ENCODE results near the gene CCDC186.

Gene CCDC186

DNA sequence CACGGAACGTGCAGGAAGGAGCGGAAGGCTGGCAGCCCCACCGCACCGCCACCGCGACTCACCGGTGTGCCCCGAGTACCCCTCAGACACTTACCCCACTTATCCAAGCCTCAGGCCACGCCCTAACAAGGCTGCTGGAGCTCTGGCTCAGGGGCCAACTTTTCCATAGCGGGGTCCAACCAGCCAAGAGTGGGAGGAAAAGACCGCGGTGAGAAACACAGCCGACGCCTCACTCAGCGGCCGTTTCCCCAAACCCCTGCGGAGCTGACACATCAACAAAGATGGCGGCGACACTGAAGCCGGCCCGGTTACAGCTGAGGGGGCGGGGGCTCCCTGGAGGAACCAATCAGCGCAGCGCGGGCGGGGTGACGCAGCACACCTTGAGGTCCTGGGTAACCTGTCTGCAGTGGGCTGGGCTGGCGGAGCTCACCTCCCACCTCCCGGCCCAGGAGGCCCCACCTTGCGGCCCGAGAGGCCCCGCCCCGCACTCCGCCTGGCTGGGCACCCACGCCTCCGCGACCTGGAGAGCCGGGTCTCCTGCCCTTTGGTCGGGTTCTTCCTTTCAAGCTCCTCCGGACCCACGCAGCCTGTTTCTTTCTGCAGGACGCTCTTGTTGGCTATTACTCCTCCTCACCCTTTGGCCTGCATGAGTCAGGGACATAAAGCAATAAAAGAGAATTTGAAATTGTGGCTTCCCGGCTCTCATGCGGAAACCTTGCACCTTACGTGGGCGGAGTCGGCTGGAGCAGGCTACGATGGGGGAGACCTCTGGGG lies at the start of gene CCDC186:
Gene CCDC186 (minus strand): TSS at position 283 of the 774 bp plus-strand sequence. CDS start 10,935 bp downstream, outside the sequence.
- DNase-seq (ENCODE audit: low spot score), result peak; percentile 96

GRCh38 chr10:114223066-114223465 lies 49.1 kb upstream of the CCDC186 start:
- DNase-seq (ENCODE audit: low spot score), result no peak

DNA sequence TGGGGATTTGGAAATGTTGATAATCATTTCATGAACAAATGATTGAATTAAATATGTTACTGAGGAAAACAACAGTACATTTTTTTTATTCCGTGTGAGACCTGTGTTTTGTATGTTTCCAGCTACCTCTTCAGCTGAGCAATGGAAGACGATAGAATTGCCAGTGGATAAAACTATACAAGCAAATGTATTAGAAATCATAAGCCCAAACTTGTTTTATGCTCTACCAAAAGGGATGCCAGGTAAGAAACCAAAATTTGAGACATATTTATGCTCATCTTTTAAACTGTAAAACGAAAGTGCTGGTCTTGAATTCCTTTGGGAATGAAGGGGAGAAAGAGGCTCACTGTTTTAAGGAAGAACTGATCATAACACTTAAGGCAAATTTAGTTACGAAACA lies 47.2 kb upstream of the CCDC186 start:
- no peak for DNase-seq (ENCODE audit: low spot score)

- DNase-seq (ENCODE audit: low spot score), result no peak
Observed at GRCh38 chr10:114220281-114220680, 46.3 kb upstream of the CCDC186 start.

GRCh38 chr10:114215033-114215432 lies 41.0 kb upstream of the CCDC186 start:
- DNase-seq (ENCODE audit: low spot score), result no peak

GRCh38 chr10:114212153-114212552 lies 38.1 kb upstream of the CCDC186 start:
- DNase-seq (ENCODE audit: low spot score), result no peak

- DNase-seq (ENCODE audit: low spot score), result no peak
Observed at GRCh38 chr10:114208351-114208750, 34.3 kb upstream of the CCDC186 start.

DNA sequence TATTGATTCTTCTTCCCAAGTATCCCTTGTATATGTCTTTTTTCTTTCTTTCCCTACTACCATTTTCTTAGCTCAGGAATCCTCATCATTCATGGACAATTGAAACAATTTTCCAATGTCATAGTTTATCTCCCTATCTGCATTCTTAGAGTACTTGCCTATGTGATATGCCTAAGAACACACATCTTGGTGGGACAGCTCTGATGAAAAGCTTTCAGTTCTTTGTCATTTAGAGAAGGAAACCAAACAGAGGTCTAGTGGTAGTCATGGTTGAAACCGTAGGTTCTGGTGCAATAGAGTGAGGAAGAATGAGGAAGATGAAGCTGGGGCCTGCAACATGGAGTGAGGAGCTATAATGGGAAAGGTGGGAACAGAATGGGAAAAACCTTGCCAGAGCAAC lies 33.3 kb upstream of the CCDC186 start:
- DNase-seq (ENCODE audit: low spot score), result no peak

- DNase-seq (ENCODE audit: low spot score), result no peak
Observed at GRCh38 chr10:114206902-114207301, 32.9 kb upstream of the CCDC186 start.

DNA sequence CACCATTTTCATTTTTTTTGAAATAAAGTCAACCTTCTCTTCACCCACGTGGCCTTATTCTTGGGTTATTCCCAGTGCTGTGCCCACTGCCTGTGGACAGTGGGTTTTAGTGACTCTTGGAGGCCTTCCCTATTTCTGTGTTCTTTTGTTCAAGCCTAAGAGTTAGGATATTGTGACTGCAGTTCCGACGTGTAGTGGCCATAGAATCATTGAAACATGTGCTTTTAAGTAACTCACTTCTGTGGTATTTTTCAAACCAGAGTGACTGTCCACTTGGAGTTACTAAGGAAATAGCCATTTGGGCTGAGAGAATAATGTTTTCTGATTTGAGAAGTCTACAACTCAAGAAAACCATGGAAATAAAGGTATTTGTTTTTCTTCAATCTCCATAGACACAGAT lies 28.8 kb upstream of the CCDC186 start:
- DNase-seq (ENCODE audit: low spot score), result no peak

GRCh38 chr10:114199239-114199638 lies 25.2 kb upstream of the CCDC186 start:
- DNase-seq (ENCODE audit: low spot score), result no peak

DNA sequence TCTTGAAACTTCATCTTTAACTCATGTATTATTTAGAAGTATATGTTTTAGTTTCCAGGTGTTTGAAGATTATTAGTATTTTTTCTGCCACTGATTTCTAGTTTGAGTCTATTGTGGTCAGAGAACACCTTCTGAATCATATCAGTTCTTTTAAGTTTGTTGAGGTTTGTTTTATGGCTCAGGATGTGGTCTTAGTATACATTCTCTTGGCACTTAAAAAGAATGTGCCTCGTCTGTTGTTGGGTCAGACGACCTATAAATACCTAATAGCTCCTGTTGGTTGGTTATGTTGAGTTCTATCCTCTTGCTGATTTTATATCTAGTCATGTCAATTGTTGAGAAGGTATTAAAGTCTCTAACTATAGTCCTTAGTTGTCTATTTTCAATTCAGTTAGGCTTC lies 21.1 kb upstream of the CCDC186 start:
- no peak for DNase-seq (ENCODE audit: low spot score)

- no peak for DNase-seq (ENCODE audit: low spot score)
Observed at GRCh38 chr10:114189700-114190099, 15.7 kb upstream of the CCDC186 start.

GRCh38 chr10:114188900-114189299 lies 14.9 kb upstream of the CCDC186 start:
- DNase-seq (ENCODE audit: low spot score), result no peak

- DNase-seq (ENCODE audit: low spot score), result no peak
Observed at GRCh38 chr10:114188001-114188400, 14.0 kb upstream of the CCDC186 start.

- no peak for DNase-seq (ENCODE audit: low spot score)
Observed at GRCh38 chr10:114184276-114184675, 10.3 kb upstream of the CCDC186 start.

GRCh38 chr10:114183563-114183962 lies 9.6 kb upstream of the CCDC186 start:
- DNase-seq (ENCODE audit: low spot score), result no peak

DNA sequence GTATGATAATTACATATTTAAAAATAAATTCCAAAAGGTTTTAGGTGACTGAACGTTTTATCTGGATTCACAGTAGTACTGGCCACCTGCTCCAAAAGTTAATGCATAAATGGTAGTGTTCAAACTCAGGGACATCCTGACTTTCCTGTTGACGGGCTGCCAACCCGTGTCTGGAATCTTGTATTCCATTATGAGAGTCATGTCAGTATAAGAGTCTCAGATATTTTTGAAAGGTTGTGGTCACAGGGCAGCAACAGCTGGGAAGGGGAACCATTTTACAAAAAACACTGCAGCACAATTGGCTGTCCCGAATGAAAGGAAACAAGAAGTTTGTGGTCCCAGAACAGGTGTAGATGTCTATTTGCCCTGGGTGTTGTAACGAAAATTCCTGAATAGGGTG lies 8.0 kb upstream of the CCDC186 start:
- DNase-seq (ENCODE audit: low spot score), result no peak

GRCh38 chr10:114180937-114181336 lies 6.9 kb upstream of the CCDC186 start:
- DNase-seq (ENCODE audit: low spot score), result no peak

DNA sequence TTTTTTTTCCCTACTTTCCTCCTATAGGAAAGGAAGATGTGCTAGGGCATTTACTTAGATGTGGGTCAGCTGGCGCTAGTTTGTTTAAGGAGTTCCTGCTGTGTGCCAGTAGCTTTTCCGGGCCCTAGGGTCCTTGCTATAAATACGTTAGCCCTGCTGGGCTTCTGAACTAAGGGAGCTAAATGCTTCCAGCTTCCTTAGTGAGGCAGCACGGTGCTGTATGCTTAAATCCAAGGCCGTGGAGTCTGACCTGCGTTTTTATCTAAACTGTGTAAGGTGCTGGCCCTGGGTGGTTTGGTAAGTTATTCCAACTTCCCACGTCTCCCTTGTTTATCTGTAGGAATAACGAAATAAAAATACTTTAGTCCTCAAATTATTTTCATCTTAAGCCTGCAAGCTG lies 5.7 kb upstream of the CCDC186 start:
- no peak for DNase-seq (ENCODE audit: low spot score)

GRCh38 chr10:114179148-114179547 lies 5.1 kb upstream of the CCDC186 start, which contains the start of gene TDRD1:
TSS of gene TDRD1 (plus strand) at chr10:114179353. CDS start at chr10:114187832, 8,479 bp downstream.
- no peak for DNase-seq (ENCODE audit: low spot score)

GRCh38 chr10:114176511-114176910 lies 2.5 kb upstream of the CCDC186 start:
- no peak for DNase-seq (ENCODE audit: low spot score)

- DNase-seq (ENCODE audit: low spot score), result no peak
Observed at GRCh38 chr10:114175667-114176066, 1.7 kb upstream of the CCDC186 start.

DNA sequence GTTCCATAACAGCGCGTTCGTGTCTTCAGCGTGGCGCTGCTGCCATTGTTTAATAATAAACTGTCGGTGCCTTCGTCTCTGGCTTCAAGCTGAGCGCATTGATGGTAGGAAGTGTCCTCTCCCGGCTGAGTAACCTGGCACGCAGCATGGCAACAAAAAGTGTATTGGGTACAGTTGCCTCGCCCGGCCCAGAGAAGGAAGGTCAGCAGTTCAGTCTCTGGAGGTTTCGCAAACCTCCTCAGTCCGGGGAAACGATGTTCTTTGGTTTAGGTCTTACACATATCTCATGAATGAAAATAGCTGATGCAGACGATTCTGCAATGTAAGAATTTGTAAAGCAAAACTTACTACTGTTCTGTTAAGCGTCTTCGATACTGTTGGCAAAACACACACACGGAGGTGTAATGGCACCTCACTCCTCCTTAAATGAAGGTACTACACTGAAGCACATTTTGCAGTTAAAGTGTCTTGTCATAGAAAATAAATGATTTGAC lies 739 bp upstream of the CCDC186 start:
- DNase-seq (ENCODE audit: low spot score), result peak; percentile 58

Measured in Ammon's horn (tissue), 1 donor.